Thymus (tissue), 11 donors: ENCODE measurements around the gene OR4F15. TPM values are rescaled to one million over a fixed set of nuclear protein-coding genes. Genes with fewer than 3 reads are reported as not detected.
"Not testable (repeated sequence)": the region's sequence is repeated elsewhere in the genome, so short reads cannot be mapped to it uniquely, and the experiment has no call there.

Experiments used
- DNase-seq, 9 donors: peaks; one replicate each; pipeline ENCODE4 v3.0.0-alpha.2; 2013; ENCODE audit warnings: low spot score in 9 of 9, low read depth in 6 of 9, missing footprints in 1 of 9
- H3K27ac ChIP-seq, 2 donors: one replicate each; pipeline ENCODE4 v1.5.1; 2013; ENCODE audit warnings: control low read depth in 1 of 2, low read depth in 1 of 2, low read length in 1 of 2, mild to moderate bottlenecking in 1 of 2, moderate library complexity in 1 of 2
- H3K27me3 ChIP-seq, 2 donors: one replicate each; pipeline ENCODE4 v1.5.1; 2013; ENCODE audit warnings: low read length in 1 of 2; ENCODE audit not compliant: control insufficient read depth in 2 of 2, insufficient read depth in 1 of 2
- H3K36me3 ChIP-seq, 2 donors: one replicate each; pipeline ENCODE4 v1.5.1; 2013; ENCODE audit warnings: low read length in 1 of 2, mild to moderate bottlenecking in 1 of 2, moderate library complexity in 1 of 2; ENCODE audit not compliant: control insufficient read depth in 2 of 2, insufficient read depth in 2 of 2
- H3K4me1 ChIP-seq, 2 donors: one replicate each; pipeline ENCODE4 v1.5.1; 2013; ENCODE audit warnings: low read length in 2 of 2; ENCODE audit not compliant: control insufficient read depth in 2 of 2, insufficient read depth in 2 of 2
- H3K4me3 ChIP-seq, 2 donors: one replicate each; pipeline ENCODE4 v1.5.1; 2013; ENCODE audit warnings: low read length in 2 of 2, control low read depth in 1 of 2, mild to moderate bottlenecking in 1 of 2
- H3K9me3 ChIP-seq, 2 donors: one replicate each; pipeline ENCODE4 v1.5.1; 2013; ENCODE audit warnings: low read length in 1 of 2, mild to moderate bottlenecking in 1 of 2; ENCODE audit not compliant: control insufficient read depth in 2 of 2, insufficient read depth in 1 of 2
- WGBS: extraction: QIAGEN DNeasy Blood & Tissue Kit; methylation state at CpG from one replicate; pipeline ENCODE4 v1.1.7; 2013; 5-methylcytosine and 5-hydroxymethylcytosine counted together
- polyA plus RNA-seq: library from polyadenylated mRNA; stranded (reverse); fragments of 200-250 nt; gene quantifications from one replicate; pipeline ENCODE4 v1.2.3, GENCODE V29; 2013
- total RNA-seq: library from RNA; stranded (reverse); fragments of 120-200 nt; gene quantifications from one replicate; pipeline ENCODE4 v1.2.4, GENCODE V29; 2013
- donor health status: healthy.

OR4F15 gene
- total and polyA plus RNA-seq, 2 donors = 0.05 TPM; not detected in 1

- H3K4me3 ChIP-seq, H3K27me3 ChIP-seq, DNase-seq, H3K4me1 ChIP-seq, H3K36me3 ChIP-seq, H3K9me3 ChIP-seq, H3K27ac ChIP-seq: not testable (repeated sequence)
- WGBS = 33% methylated on average over 1 of the region's 1 CpG
Observed at GRCh38 chr15:101780225-101780624, 31.8 kb upstream of the OR4F15 start.

- 87% methylated on average over 9 of the region's 9 CpGs for WGBS
- H3K36me3 ChIP-seq = no peaks in the 10 kb centered on the region
- H3K4me1 ChIP-seq = no peaks in the 10 kb centered on the region
- H3K27me3 ChIP-seq = no peaks in the 10 kb centered on the region
- no peak for DNase-seq
- no peaks in the 10 kb centered on the region for H3K9me3 ChIP-seq
- H3K27ac ChIP-seq = no peak overlapping the region
- H3K4me3 ChIP-seq = no peak overlapping the region
Observed at GRCh38 chr15:101781928-101782327, 30.1 kb upstream of the OR4F15 start.

GRCh38 chr15:101784644-101785043, 27.4 kb upstream of the OR4F15 start:
- Histone ChIP-seq H3K4me3 (no peak overlapping the region), H3K36me3 (no peaks in the 10 kb centered on the region), H3K9me3 (no peaks in the 10 kb centered on the region), H3K27me3 (no peaks in the 10 kb centered on the region), H3K27ac (no peak overlapping the region), H3K4me1 (no peaks in the 10 kb centered on the region)
- no peak for DNase-seq
- 82% methylated on average over 2 of the region's 2 CpGs for WGBS

GRCh38 chr15:101786422-101786821, 25.6 kb upstream of the OR4F15 start:
- H3K9me3 ChIP-seq, H3K36me3 ChIP-seq, DNase-seq, H3K4me1 ChIP-seq, H3K27ac ChIP-seq, H3K27me3 ChIP-seq, H3K4me3 ChIP-seq: not testable (repeated sequence)
- 84% methylated on average over 2 of the region's 2 CpGs for WGBS

GRCh38 chr15:101788001-101788400, 24.0 kb upstream of the OR4F15 start:
- 94% methylated on average over 2 of the region's 2 CpGs for WGBS

GRCh38 chr15:101788503-101789269, 23.3 kb upstream of the OR4F15 start:
- H3K4me1 ChIP-seq, H3K27ac ChIP-seq, H3K36me3 ChIP-seq, H3K9me3 ChIP-seq, H3K4me3 ChIP-seq, DNase-seq, H3K27me3 ChIP-seq: not testable (repeated sequence)
- 84% methylated on average over 5 of the region's 5 CpGs for WGBS

More at GRCh38 chr15:101788001-101788400, 24.0 kb upstream of the OR4F15 start:
- not testable (repeated sequence) for H3K36me3 ChIP-seq, H3K9me3 ChIP-seq, DNase-seq, H3K27ac ChIP-seq, H3K4me3 ChIP-seq, H3K4me1 ChIP-seq, H3K27me3 ChIP-seq

- not testable (repeated sequence) for H3K4me1 ChIP-seq, H3K27ac ChIP-seq, DNase-seq, H3K27me3 ChIP-seq, H3K4me3 ChIP-seq, H3K36me3 ChIP-seq, H3K9me3 ChIP-seq
- no CpG with 5 or more reads among the region's 4 CpGs for WGBS
Observed at GRCh38 chr15:101790748-101791147, 21.3 kb upstream of the OR4F15 start.

- not testable (repeated sequence) for H3K27me3 ChIP-seq, H3K36me3 ChIP-seq, DNase-seq, H3K4me1 ChIP-seq, H3K4me3 ChIP-seq, H3K27ac ChIP-seq, H3K9me3 ChIP-seq
- WGBS = 87% methylated on average over 7 of the region's 7 CpGs
Observed at GRCh38 chr15:101793981-101794380, 18.0 kb upstream of the OR4F15 start.

GRCh38 chr15:101795455-101795854, 16.5 kb upstream of the OR4F15 start:
- Histone ChIP-seq H3K4me1 (no peaks in the 10 kb centered on the region), H3K9me3 (no peaks in the 10 kb centered on the region), H3K27ac (no peak overlapping the region), H3K4me3 (no peak overlapping the region), H3K36me3 (no peaks in the 10 kb centered on the region), H3K27me3 (no peaks in the 10 kb centered on the region)
- WGBS = 95% methylated on average over 1 of the region's 1 CpG
- DNase-seq = no peak
